KG1 (cell line): ENCODE data around the gene ART3.

Experiments
- DNase-seq: peaks from one replicate; lab custom pipeline; 2025; lab: John Stamatoyannopoulos, UW

The ART3 gene

GRCh38 chr4:76148142-76148865 is 73.8 kb downstream of the ART3 start, which contains the start of gene NUP54:
Gene NUP54, minus strand, starts transcription at chr4:76148397. Its CDS starts 23 bp downstream, at chr4:76148374.
- DNase-seq, result peak; percentile 90

GRCh38 chr4:76153356-76153755 is 78.8 kb downstream of the ART3 start:
- DNase-seq, result no peak

GRCh38 chr4:76155979-76156378 is 81.5 kb downstream of the ART3 start:
- DNase-seq, result no peak

- no peak for DNase-seq
Observed at GRCh38 chr4:76156635-76157034, 82.1 kb downstream of the ART3 start.

GRCh38 chr4:76160355-76160754 is 85.8 kb downstream of the ART3 start:
- DNase-seq, result no peak
